SU-DHL-6 (cell line): Measurements from ENCODE around the gene TAF1C.

Experiments used
- H2AFZ ChIP-seq: fragments of 200-600 bp; sonication (generic); 2 replicates; pipeline ENCODE4 v1.6.1; 2014; ENCODE audit warnings: low read depth, mild to moderate bottlenecking, moderate library complexity, mixed read lengths, antibody characterized with exemption, low read length; ENCODE audit not compliant: severe bottlenecking
- H3F3A ChIP-seq: fragments of 200-600 bp; shearing (Covaris generic); 2 replicates; pipeline ENCODE4 v1.6.0; 2016; ENCODE audit warnings: antibody characterized with exemption, mild to moderate bottlenecking; ENCODE audit not compliant: insufficient read depth
- H3K27ac ChIP-seq: fragments of 200-600 bp; sonication (generic); 2 replicates; pipeline ENCODE4 v1.5.1; 2016; ENCODE audit warnings: low read depth, mild to moderate bottlenecking, low read length, moderate library complexity, mixed read lengths
- H3K27me3 ChIP-seq: fragments of 200-600 bp; sonication (generic), shearing (Covaris generic); 2 replicates; pipeline ENCODE4 v1.6.0; 2014; ENCODE audit warnings: mild to moderate bottlenecking, low read length
- H3K36me3 ChIP-seq: fragments of 200-600 bp; sonication (generic); 2 replicates; pipeline ENCODE4 v1.6.1; 2014; ENCODE audit warnings: mild to moderate bottlenecking, low read length, mixed read lengths
- H3K4me2 ChIP-seq: fragments of 300-600, 200-600 bp; shearing (Covaris generic), sonication (generic); 2 replicates; pipeline ENCODE4 v1.6.0; 2014; ENCODE audit warnings: low read length, low read depth, mild to moderate bottlenecking; ENCODE audit not compliant: poor library complexity, severe bottlenecking
- H3K4me3 ChIP-seq: fragments of 200-600 bp; sonication (generic); 2 replicates; pipeline ENCODE4 v1.5.1; 2014; ENCODE audit warnings: antibody characterized with exemption, low read length, mild to moderate bottlenecking, mixed read lengths; ENCODE audit not compliant: insufficient read depth, poor library complexity, severe bottlenecking
- H3K79me2 ChIP-seq: fragments of 200-600 bp; sonication (generic); 2 replicates; pipeline ENCODE4 v1.6.1; 2014; ENCODE audit warnings: mild to moderate bottlenecking, low read length, moderate library complexity; ENCODE audit not compliant: insufficient read depth
- H3K9ac ChIP-seq: fragments of 200-600 bp; sonication (generic); 2 replicates; pipeline ENCODE4 v1.7.0; 2014; ENCODE audit warnings: mild to moderate bottlenecking, low read length
- H3K9me2 ChIP-seq: fragments of 200-600 bp; sonication (generic); replicated peaks from 2 replicates; pipeline ENCODE4 v1.6.1; 2014; ENCODE audit warnings: low read length; ENCODE audit not compliant: insufficient read depth
- H3K9me3 ChIP-seq: fragments of 200-600 bp; sonication (generic); 2 replicates; pipeline ENCODE4 v1.6.1; 2014; ENCODE audit warnings: low read length, mixed read lengths; ENCODE audit not compliant: insufficient read depth
- H4K20me1 ChIP-seq: fragments of 200-600 bp; sonication (generic); 2 replicates; pipeline ENCODE4 v1.6.1; 2014; ENCODE audit warnings: low read depth, mild to moderate bottlenecking, antibody characterized with exemption, low read length, moderate library complexity, mixed read lengths
- CTCF ChIP-seq: fragments of 200-600 bp; sonication (generic); IDR thresholded peaks from one replicate; pipeline ENCODE4 v1.5.1; 2017; ENCODE audit warnings: antibody characterized with exemption, mild to moderate bottlenecking, low read length, moderate library complexity; ENCODE audit not compliant: insufficient read depth, poor library complexity, severe bottlenecking
- EZH2phosphoT487 ChIP-seq: fragments of 200-600 bp; sonication (generic), shearing (Covaris generic); conservative IDR thresholded peaks from 2 replicates; pipeline ENCODE4 v1.6.1; 2018; ENCODE audit warnings: mild to moderate bottlenecking, antibody characterized with exemption, low read length, moderate library complexity, mixed read lengths

TAF1C gene

DNA sequence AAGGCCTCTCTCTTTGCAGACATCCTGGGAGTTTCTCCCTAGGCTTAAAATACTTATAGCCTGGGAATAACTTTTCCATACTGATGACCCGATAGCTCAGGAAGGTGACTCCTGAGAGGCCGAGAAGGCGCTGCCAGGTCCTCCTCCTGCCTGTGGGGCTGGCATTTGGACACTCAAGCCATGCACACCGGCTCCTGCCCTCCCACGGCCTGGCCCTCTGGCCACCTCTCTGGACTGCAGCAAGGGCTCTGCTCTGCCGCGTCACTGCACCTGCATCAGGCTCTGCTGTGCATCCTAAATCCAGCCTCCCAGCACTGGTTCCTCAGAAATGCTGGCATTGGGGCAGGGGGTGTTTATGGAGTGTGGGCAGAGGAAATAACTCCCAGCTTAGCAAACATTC, 38.7 kb upstream of the TAF1C start:
- H3K27me3 ChIP-seq: no peaks in the 10 kb centered on the region

GRCh38 chr16:84225126-84225525, 38.3 kb upstream of the TAF1C start:
- H3K9ac ChIP-seq: no peak overlapping the region
- no peaks in the 10 kb centered on the region for H3K9me3 ChIP-seq
- no peak for TF ChIP-seq CTCF
- no peak overlapping the region for H2AFZ ChIP-seq
- no peaks in the 10 kb centered on the region for H3K79me2 ChIP-seq
- no peak overlapping the region for H3K27ac ChIP-seq
- H3K4me2 ChIP-seq: no peak overlapping the region
- H3K9me2 ChIP-seq: no peaks in the 10 kb centered on the region
- H3K36me3 ChIP-seq: no peaks in the 10 kb centered on the region
- H3K27me3 ChIP-seq: no peaks in the 10 kb centered on the region
- H4K20me1 ChIP-seq: no peaks in the 10 kb centered on the region
- no peaks in the 10 kb centered on the region for H3F3A ChIP-seq
- H3K4me3 ChIP-seq: no peak overlapping the region

More for the DNA sequence above, 38.7 kb upstream of the TAF1C start:
- Histone ChIP-seq H3K27ac (no peak overlapping the region), H4K20me1 (no peaks in the 10 kb centered on the region), H2AFZ (no peak overlapping the region), H3K9ac (no peak overlapping the region), H3K9me3 (no peaks in the 10 kb centered on the region), H3K4me3 (no peak overlapping the region), H3K9me2 (no peaks in the 10 kb centered on the region), H3K36me3 (no peaks in the 10 kb centered on the region), H3K4me2 (no peak overlapping the region), H3K79me2 (no peaks in the 10 kb centered on the region), H3F3A (no peaks in the 10 kb centered on the region)
- TF ChIP-seq EZH2phosphoT487 (no peak), CTCF (no peak)

- no peaks in the 10 kb centered on the region for H3K36me3 ChIP-seq
- H3K4me2 ChIP-seq: no peak overlapping the region
- no peak overlapping the region for H3K9ac ChIP-seq
- no peaks in the 10 kb centered on the region for H3K79me2 ChIP-seq
- H3K4me3 ChIP-seq: no peak overlapping the region
- H3K27me3 ChIP-seq: no peaks in the 10 kb centered on the region
- H4K20me1 ChIP-seq: no peaks in the 10 kb centered on the region
- H3K9me2 ChIP-seq: no peaks in the 10 kb centered on the region
- H3K27ac ChIP-seq: no peak overlapping the region
- no peaks in the 10 kb centered on the region for H3F3A ChIP-seq
- H3K9me3 ChIP-seq: no peaks in the 10 kb centered on the region
- H2AFZ ChIP-seq: no peak overlapping the region
- TF ChIP-seq EZH2phosphoT487 (no peak), CTCF (no peak)
Measured at GRCh38 chr16:84224554-84224953, 37.7 kb upstream of the TAF1C start.

GRCh38 chr16:84223456-84223855, 36.6 kb upstream of the TAF1C start:
- H3K4me2 ChIP-seq: no peak overlapping the region
- H3K9me2 ChIP-seq: no peaks in the 10 kb centered on the region
- H3K9me3 ChIP-seq: no peaks in the 10 kb centered on the region
- H3K36me3 ChIP-seq: no peaks in the 10 kb centered on the region
- no peak overlapping the region for H3K9ac ChIP-seq
- no peaks in the 10 kb centered on the region for H3F3A ChIP-seq
- no peak for TF ChIP-seq EZH2phosphoT487
- TF ChIP-seq CTCF: no peak
- no peaks in the 10 kb centered on the region for H3K79me2 ChIP-seq
- H3K4me3 ChIP-seq: no peak overlapping the region
- no peak overlapping the region for H3K27ac ChIP-seq
- no peak overlapping the region for H2AFZ ChIP-seq
- H3K27me3 ChIP-seq: no peaks in the 10 kb centered on the region
- H4K20me1 ChIP-seq: no peaks in the 10 kb centered on the region
